Measurements from ENCODE around the gene ARNT2. TPM values are rescaled to one million over a fixed set of nuclear protein-coding genes. Genes with fewer than 3 reads are reported as not detected.
A peak's percentile ranks its signal among the peaks of the same experiment; 100 is the strongest.

The ARNT2 gene
- total RNA-seq, 1 donor from 2014 or later, result 72.4 TPM

- no peaks in the 10 kb centered on the region for H3K9me3 Mint-ChIP-seq (ENCODE audit: unreplicated experiment)
- no peak overlapping the region for H3K27ac Mint-ChIP-seq (ENCODE audit: unreplicated experiment)
- H3K4me3 Mint-ChIP-seq (ENCODE audit: unreplicated experiment), result no peak overlapping the region
- no peak for DNase-seq (ENCODE audit: extremely low spot score, unreplicated experiment)
- no peaks in the 10 kb centered on the region for H3K27me3 Mint-ChIP-seq (ENCODE audit: unreplicated experiment)
- H3K36me3 Mint-ChIP-seq (ENCODE audit: unreplicated experiment), result peaks cover 65% of the 10 kb centered on the region
- TF ChIP-seq, protein P1, sequence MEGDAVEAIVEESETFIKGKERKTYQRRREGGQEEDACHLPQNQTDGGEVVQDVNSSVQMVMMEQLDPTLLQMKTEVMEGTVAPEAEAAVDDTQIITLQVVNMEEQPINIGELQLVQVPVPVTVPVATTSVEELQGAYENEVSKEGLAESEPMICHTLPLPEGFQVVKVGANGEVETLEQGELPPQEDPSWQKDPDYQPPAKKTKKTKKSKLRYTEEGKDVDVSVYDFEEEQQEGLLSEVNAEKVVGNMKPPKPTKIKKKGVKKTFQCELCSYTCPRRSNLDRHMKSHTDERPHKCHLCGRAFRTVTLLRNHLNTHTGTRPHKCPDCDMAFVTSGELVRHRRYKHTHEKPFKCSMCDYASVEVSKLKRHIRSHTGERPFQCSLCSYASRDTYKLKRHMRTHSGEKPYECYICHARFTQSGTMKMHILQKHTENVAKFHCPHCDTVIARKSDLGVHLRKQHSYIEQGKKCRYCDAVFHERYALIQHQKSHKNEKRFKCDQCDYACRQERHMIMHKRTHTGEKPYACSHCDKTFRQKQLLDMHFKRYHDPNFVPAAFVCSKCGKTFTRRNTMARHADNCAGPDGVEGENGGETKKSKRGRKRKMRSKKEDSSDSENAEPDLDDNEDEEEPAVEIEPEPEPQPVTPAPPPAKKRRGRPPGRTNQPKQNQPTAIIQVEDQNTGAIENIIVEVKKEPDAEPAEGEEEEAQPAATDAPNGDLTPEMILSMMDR (IDR thresholded peaks at IDR 0.05), result no peak
- H3K4me1 Mint-ChIP-seq (ENCODE audit: unreplicated experiment), result peaks cover 31% of the 10 kb centered on the region
These were observed 58.8 kb downstream of the ARNT2 start for GRCh38 chr15:80462836-80463512.

DNA sequence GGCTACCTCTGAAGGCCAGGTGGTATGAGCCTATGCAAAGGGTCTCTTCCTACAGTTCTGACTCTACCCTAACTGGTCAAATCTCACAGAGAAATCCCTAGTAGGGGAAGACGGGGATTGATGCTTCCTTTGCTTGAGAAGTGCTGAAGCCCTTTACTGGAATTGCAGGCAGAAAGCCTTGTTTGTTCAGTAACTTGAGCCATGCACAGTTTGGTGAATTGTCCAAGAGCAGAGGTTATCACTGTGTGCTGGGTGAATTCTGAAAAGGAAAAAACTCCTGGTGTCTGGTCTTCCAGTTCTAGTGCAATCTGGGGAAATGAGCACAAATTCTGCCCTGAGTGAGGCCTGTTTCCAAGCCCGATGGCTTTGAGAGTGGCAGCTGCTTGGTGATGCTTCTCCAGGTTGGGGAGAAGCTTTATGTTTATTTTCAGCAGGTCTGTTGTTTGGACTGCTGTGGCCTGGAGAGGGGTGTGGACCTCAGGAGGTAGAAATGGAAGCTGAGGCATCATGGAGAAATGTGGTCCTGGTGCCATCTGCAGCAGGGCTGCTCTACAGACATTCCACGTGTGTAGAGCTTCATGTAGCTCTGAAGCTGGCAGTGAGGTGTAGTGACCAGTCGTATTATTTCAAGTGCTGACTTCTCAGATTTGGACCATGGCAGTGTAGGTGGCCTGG is 60.9 kb downstream of the ARNT2 start:
- Mint-ChIP-seq H3K4me1 (ENCODE audit: unreplicated experiment) (peaks cover 28% of the 10 kb centered on the region), H3K27me3 (ENCODE audit: unreplicated experiment) (no peaks in the 10 kb centered on the region), H3K27ac (ENCODE audit: unreplicated experiment) (peak overlapping the region; percentile 32), H3K36me3 (ENCODE audit: unreplicated experiment) (peaks cover 55% of the 10 kb centered on the region), H3K4me3 (ENCODE audit: unreplicated experiment) (no peak overlapping the region), H3K9me3 (ENCODE audit: unreplicated experiment) (no peaks in the 10 kb centered on the region)
- TF ChIP-seq, protein P1 (IDR thresholded peaks at IDR 0.05), result no peak
- DNase-seq (ENCODE audit: extremely low spot score, unreplicated experiment), result no peak

GRCh38 chr15:80465626-80466005 is 61.4 kb downstream of the ARNT2 start:
- peaks cover 28% of the 10 kb centered on the region for H3K4me1 Mint-ChIP-seq (ENCODE audit: unreplicated experiment)
- no peak for DNase-seq (ENCODE audit: extremely low spot score, unreplicated experiment)
- no peak overlapping the region for H3K4me3 Mint-ChIP-seq (ENCODE audit: unreplicated experiment)
- TF ChIP-seq, protein P1 (IDR thresholded peaks at IDR 0.05), result no peak
- peaks cover 55% of the 10 kb centered on the region for H3K36me3 Mint-ChIP-seq (ENCODE audit: unreplicated experiment)
- H3K27ac Mint-ChIP-seq (ENCODE audit: unreplicated experiment), result no peak overlapping the region
- H3K27me3 Mint-ChIP-seq (ENCODE audit: unreplicated experiment), result no peaks in the 10 kb centered on the region
- H3K9me3 Mint-ChIP-seq (ENCODE audit: unreplicated experiment), result no peaks in the 10 kb centered on the region

- peaks cover 55% of the 10 kb centered on the region for H3K36me3 Mint-ChIP-seq (ENCODE audit: unreplicated experiment)
- no peaks in the 10 kb centered on the region for H3K9me3 Mint-ChIP-seq (ENCODE audit: unreplicated experiment)
- H3K4me1 Mint-ChIP-seq (ENCODE audit: unreplicated experiment), result peaks cover 22% of the 10 kb centered on the region
- no peak for DNase-seq (ENCODE audit: extremely low spot score, unreplicated experiment)
- TF ChIP-seq, protein P1 (IDR thresholded peaks at IDR 0.05), result no peak
- no peak overlapping the region for H3K27ac Mint-ChIP-seq (ENCODE audit: unreplicated experiment)
- no peak overlapping the region for H3K4me3 Mint-ChIP-seq (ENCODE audit: unreplicated experiment)
- no peaks in the 10 kb centered on the region for H3K27me3 Mint-ChIP-seq (ENCODE audit: unreplicated experiment)
These were observed 62.4 kb downstream of the ARNT2 start for GRCh38 chr15:80466543-80466942.

DNA sequence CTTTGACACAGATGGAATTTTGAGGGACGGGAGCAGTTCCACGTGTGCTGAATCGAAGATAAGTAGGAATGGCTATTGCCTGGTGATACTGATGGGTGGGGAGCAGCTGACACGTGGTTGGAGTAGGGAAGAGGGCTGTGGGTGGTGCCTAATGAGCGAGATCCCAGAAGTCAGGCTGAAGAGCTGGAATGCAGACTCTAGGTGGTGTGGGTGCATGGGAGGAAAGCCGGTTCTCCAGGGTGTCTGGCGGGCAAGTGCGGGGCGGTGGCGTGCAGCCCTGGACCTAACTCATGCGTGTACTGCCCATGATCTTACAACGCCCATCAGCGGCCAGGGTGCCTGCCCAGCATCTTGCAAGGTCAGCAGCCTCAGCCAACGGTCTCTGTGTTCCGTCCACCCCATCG is 63.1 kb downstream of the ARNT2 start:
- DNase-seq (ENCODE audit: extremely low spot score, unreplicated experiment), result no peak
- TF ChIP-seq, protein P1 (IDR thresholded peaks at IDR 0.05), result no peak
- H3K36me3 Mint-ChIP-seq (ENCODE audit: unreplicated experiment), result peaks cover 54% of the 10 kb centered on the region
- peaks cover 18% of the 10 kb centered on the region for H3K4me1 Mint-ChIP-seq (ENCODE audit: unreplicated experiment)
- H3K4me3 Mint-ChIP-seq (ENCODE audit: unreplicated experiment), result no peak overlapping the region
- H3K27ac Mint-ChIP-seq (ENCODE audit: unreplicated experiment), result no peak overlapping the region
- no peaks in the 10 kb centered on the region for H3K27me3 Mint-ChIP-seq (ENCODE audit: unreplicated experiment)
- H3K9me3 Mint-ChIP-seq (ENCODE audit: unreplicated experiment), result no peaks in the 10 kb centered on the region
